ENCODE measurements around the gene PLOD2. TPM values are rescaled to one million over a fixed set of nuclear protein-coding genes. Genes with fewer than 3 reads are reported as not detected.

Gene PLOD2
- total and polyA plus RNA-seq, 2 of the 8 experiments (the other 6 are each of a cell fraction or from before 2014, with no cell fraction given) = 4.0 to 28.7 TPM

DNA sequence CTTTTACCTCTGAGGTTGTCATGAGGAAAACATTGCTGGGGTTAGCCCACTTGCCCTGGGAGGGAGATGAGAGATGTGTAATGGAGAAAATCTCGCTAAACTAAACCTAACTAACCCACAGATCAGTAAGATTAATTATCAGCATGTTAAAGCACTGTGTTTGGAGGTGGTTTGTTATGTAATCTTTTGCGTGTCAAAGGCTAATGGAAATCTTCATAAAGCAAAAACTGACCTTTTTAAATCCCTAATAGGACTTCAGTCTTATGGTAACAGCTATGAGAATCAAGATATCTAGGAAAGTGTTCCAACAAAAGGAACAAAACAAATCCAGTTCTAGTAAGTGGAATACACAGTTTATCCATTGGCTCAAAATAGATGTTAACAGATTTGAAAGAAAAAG is 102.7 kb downstream of the PLOD2 start:
- no peak overlapping the region for H4K5ac ChIP-seq (ENCODE audit: insufficient read length, low read depth, low read length)
- H2BK15ac ChIP-seq (ENCODE audit: low read length) = no peak overlapping the region
- no peak overlapping the region for H4K91ac ChIP-seq (replicated peaks; ENCODE audit: insufficient read length, low read length)
- no peaks in the 10 kb centered on the region for H3K79me1 ChIP-seq (ENCODE audit: low read depth, low read length)
- no peaks in the 10 kb centered on the region for H3K9me3 ChIP-seq (ENCODE audit: insufficient read depth in 2 of 2, low read depth in 1 of 2, low read length in 1 of 2)
- H3K23me2 ChIP-seq (ENCODE audit: low read depth, low read length) = no peaks in the 10 kb centered on the region
- no peak overlapping the region for H3K4ac ChIP-seq (replicated peaks; ENCODE audit: insufficient read length, low read depth, low read length)
- CTCF ChIA-PET (ENCODE audit: partially characterized antibody) = interaction anchor here (0.8 to 1.6 kb wide), 3 partner anchors 129 to 282 kb away, joined by 3 read pairs; no protein-coding TSS in a partner anchor
- H2BK5ac ChIP-seq (ENCODE audit: low read depth, low read length) = no peak overlapping the region
- no peak overlapping the region for H3K4me3 ChIP-seq (ENCODE audit: extremely low read depth in 1 of 4, insufficient read depth in 2 of 4, low read depth in 3 of 4, low read length in 4 of 4)
- DNase-seq (ENCODE audit: low read depth in 1 of 2, low spot score in 2 of 2) (no peak), FAIRE-seq (no peak)
- H3K4me2 ChIP-seq (ENCODE audit: insufficient read depth in 1 of 2, low read depth in 2 of 2, low read length in 2 of 2) = no peak overlapping the region
- POLR2A ChIA-PET (ENCODE audit: partially characterized antibody) = no interaction called here
- H2BK120ac ChIP-seq (replicated peaks; ENCODE audit: low read depth, low read length) = no peak overlapping the region
- no peaks in the 10 kb centered on the region for H3K79me2 ChIP-seq (ENCODE audit: control insufficient read depth in 1 of 2, insufficient read depth in 2 of 2, low read length in 2 of 2)
- H3K36me3 ChIP-seq (ENCODE audit: control insufficient read depth in 2 of 4, insufficient read depth in 4 of 4, low read length in 3 of 4) = no peaks in the 10 kb centered on the region
- H2BK20ac ChIP-seq (ENCODE audit: low read length) = no peak overlapping the region
- H2BK12ac ChIP-seq (ENCODE audit: low read depth, low read length) = no peak overlapping the region
- no peaks in the 10 kb centered on the region for H3K27me3 ChIP-seq (replicated peaks in 1 of 4; ENCODE audit: control insufficient read depth in 3 of 4, extremely low read depth in 1 of 4, insufficient read depth in 3 of 4, low read length in 3 of 4)
- no peak overlapping the region for H2AK5ac ChIP-seq (ENCODE audit: low read depth, low read length)
- H2AFZ ChIP-seq (ENCODE audit: low read length) = no peak overlapping the region
- no peak overlapping the region for H3K56ac ChIP-seq (replicated peaks; ENCODE audit: insufficient read length, low read depth, low read length)
- no peak overlapping the region for H3K14ac ChIP-seq (ENCODE audit: insufficient read length)
- no peak overlapping the region for H3K27ac ChIP-seq (ENCODE audit: low read depth, low read length)
- H3K18ac ChIP-seq (ENCODE audit: extremely low read depth, low read length) = no peak overlapping the region
- no peaks in the 10 kb centered on the region for H3K4me1 ChIP-seq (replicated peaks in 1 of 4; ENCODE audit: control insufficient read depth in 3 of 4, insufficient read depth in 4 of 4, low read length in 3 of 4)
- no peak overlapping the region for H3K23ac ChIP-seq (ENCODE audit: insufficient read length)
- 90% methylated on average over 2 of the region's 2 CpGs; no CpG with 5 or more reads in 1 of the 2 experiments for WGBS, 2 experiments (ENCODE audit: extremely low coverage in 1 of 2, insufficient coverage in 1 of 2, insufficient read length in 1 of 2, insufficient replicate concordance in 2 of 2, low coverage in 1 of 2, low lambda C conversion rate in 2 of 2, missing lambda C conversion rate in 1 of 2)
- H4K20me1 ChIP-seq (replicated peaks in 1 of 2; ENCODE audit: control insufficient read depth in 1 of 2, insufficient read depth in 2 of 2, low read length in 2 of 2) = no peaks in the 10 kb centered on the region
- no peak overlapping the region for H4K8ac ChIP-seq (ENCODE audit: extremely low read depth, insufficient read depth, low read length)
- no peak overlapping the region for H3K9ac ChIP-seq (replicated peaks in 1 of 4; ENCODE audit: extremely low read depth in 1 of 4, low read depth in 3 of 4, low read length in 3 of 4)
- TF ChIP-seq NANOG (IDR thresholded peaks at IDR 0.05; ENCODE audit: insufficient read depth, low read depth, low read length, poor library complexity, severe bottlenecking) = no peak
- TF ChIP-seq ASH2L (IDR thresholded peaks at IDR 0.05; ENCODE audit: low read length) = no peak
- TF ChIP-seq TAF7 (optimal IDR thresholded peaks at IDR 0.05; ENCODE audit: borderline replicate concordance, low read depth, low read length) = no peak

Data from H1 (cell line).